ENCODE data around the gene DEGS1. TPM values are rescaled to one million over a fixed set of nuclear protein-coding genes. Genes with fewer than 3 reads are reported as not detected.

DEGS1 gene
- total RNA-seq, 4 donors from 2014 or later = 19.1 to 32.9 (median 22.6) TPM

- intact Hi-C loops (cut with DNase I; ENCODE audit: low total_unique reads) = loop anchor here (10.0 kb wide), 1 partner anchor 151 kb away; the partner anchor contains the start of gene NVL
- peak overlapping the region; percentile 89 to 98 (median 94) for H3K27ac ChIP-seq
- peak overlapping the region; percentile 67 to 86 (median 80) for H3K4me3 ChIP-seq
- in situ Hi-C loops (cut with MboI; ENCODE audit: low pct_ligation_motif_present in 1 of 4, low pct_unique_long_range_greater_than_20kb in 1 of 4, low sequenced_read_pairs in 3 of 4) = no loop called here
- no peaks in the 10 kb centered on the region for H3K9me3 ChIP-seq
- no peaks in the 10 kb centered on the region for H3K36me3 ChIP-seq
- DNase-seq = peak; percentile 56
- TF ChIP-seq POLR2A (IDR thresholded peaks at IDR 0.05) = no peak
- no peak for TF ChIP-seq POLR2AphosphoS5 (IDR thresholded peaks at IDR 0.05)
- TF ChIP-seq CTCF (IDR thresholded peaks at IDR 0.05) = peak in 1 of 5 experiments; percentile 5
- H3K4me1 ChIP-seq = peaks cover 6 to 37% (median 18%) of the 10 kb centered on the region in 4 donors
- no peaks in the 10 kb centered on the region for H3K27me3 ChIP-seq
- 0 to 20% methylated on average over 1 to 19 of the region's 53 CpGs for WGBS, 2 donors (ENCODE audit: low coverage in 1 of 2)
These were observed 712 bp downstream of the DEGS1 start for GRCh38 chr1:224183591-224184312.

- 81 to 88% methylated on average over 4 to 8 of the region's 8 CpGs for WGBS, 2 donors (ENCODE audit: low coverage in 1 of 2)
- no peak overlapping the region for H3K27ac ChIP-seq
These were observed 2.2 kb downstream of the DEGS1 start for GRCh38 chr1:224185208-224185607.

GRCh38 chr1:224188286-224188685, 5.2 kb downstream of the DEGS1 start:
- Histone ChIP-seq H3K36me3 (peaks cover 0 to 4% (median 0%) of the 10 kb centered on the region in 4 donors), H3K4me1 (peaks cover 6 to 26% (median 14%) of the 10 kb centered on the region in 4 donors), H3K27ac (no peak overlapping the region), H3K27me3 (no peaks in the 10 kb centered on the region), H3K4me3 (no peak overlapping the region), H3K9me3 (no peaks in the 10 kb centered on the region)
- in situ Hi-C loops (cut with MboI; ENCODE audit: low pct_ligation_motif_present in 1 of 4, low pct_unique_long_range_greater_than_20kb in 1 of 4, low sequenced_read_pairs in 3 of 4) = no loop called here
- intact Hi-C loops (cut with DNase I; ENCODE audit: low total_unique reads) = loop anchor here (10.0 kb wide), 1 partner anchor 147 kb away; the partner anchor contains the start of gene NVL
- 90% methylated on average over 2 of the region's 2 CpGs for WGBS, 2 donors (ENCODE audit: low coverage in 1 of 2)
- no peak for DNase-seq
- no peak for TF ChIP-seq POLR2A (IDR thresholded peaks at IDR 0.05)
- TF ChIP-seq POLR2AphosphoS5 (IDR thresholded peaks at IDR 0.05) = no peak
- no peak for TF ChIP-seq EP300 (IDR thresholded peaks at IDR 0.05; ENCODE audit: low read depth)
- no peak for TF ChIP-seq CTCF (IDR thresholded peaks at IDR 0.05)

More at GRCh38 chr1:224185208-224185607, 2.2 kb downstream of the DEGS1 start:
- H3K27me3 ChIP-seq = no peaks in the 10 kb centered on the region
- in situ Hi-C loops (cut with MboI; ENCODE audit: low pct_ligation_motif_present in 1 of 4, low pct_unique_long_range_greater_than_20kb in 1 of 4, low sequenced_read_pairs in 3 of 4) (no loop called here), intact Hi-C loops (cut with DNase I; ENCODE audit: low total_unique reads) (loop anchor here (10.0 kb wide), 1 partner anchor 150 kb away; the partner anchor contains the start of gene NVL)
- DNase-seq = no peak
- no peaks in the 10 kb centered on the region for H3K9me3 ChIP-seq
- peak overlapping the region in 1 of 4 donors; percentile 67 for H3K4me3 ChIP-seq
- H3K4me1 ChIP-seq = peaks cover 6 to 37% (median 18%) of the 10 kb centered on the region in 4 donors
- no peak for TF ChIP-seq POLR2A (IDR thresholded peaks at IDR 0.05)
- TF ChIP-seq CTCF (IDR thresholded peaks at IDR 0.05) = no peak
- no peak for TF ChIP-seq EP300 (IDR thresholded peaks at IDR 0.05; ENCODE audit: low read depth)
- no peaks in the 10 kb centered on the region for H3K36me3 ChIP-seq

GRCh38 chr1:224189561-224189960, 6.5 kb downstream of the DEGS1 start:
- Histone ChIP-seq H3K27me3 (no peaks in the 10 kb centered on the region), H3K4me3 (no peak overlapping the region), H3K27ac (no peak overlapping the region), H3K4me1 (peaks cover 3 to 17% (median 8%) of the 10 kb centered on the region in 4 donors), H3K9me3 (no peaks in the 10 kb centered on the region), H3K36me3 (peaks cover 0 to 4% (median 0%) of the 10 kb centered on the region in 4 donors)
- no peak for DNase-seq
- in situ Hi-C loops (cut with MboI; ENCODE audit: low pct_ligation_motif_present in 1 of 4, low pct_unique_long_range_greater_than_20kb in 1 of 4, low sequenced_read_pairs in 3 of 4) = no loop called here
- intact Hi-C loops (cut with DNase I; ENCODE audit: low total_unique reads) = loop anchor here (10.0 kb wide), 1 partner anchor 145 kb away; the partner anchor contains the start of gene NVL
- no peak for TF ChIP-seq POLR2A (IDR thresholded peaks at IDR 0.05)
- TF ChIP-seq EP300 (IDR thresholded peaks at IDR 0.05; ENCODE audit: low read depth) = no peak
- no peak for TF ChIP-seq POLR2AphosphoS5 (IDR thresholded peaks at IDR 0.05)
- TF ChIP-seq CTCF (IDR thresholded peaks at IDR 0.05) = no peak
- WGBS, 2 donors (ENCODE audit: low coverage in 1 of 2) = 93 to 98% methylated on average over 7 of the region's 7 CpGs
